Loucy (cell line): ENCODE measurements around the gene LRG1.

Experiments
- EZH2phosphoT487 ChIP-seq: fragments of 200-600 bp; IDR thresholded peaks from 2 replicates; pipeline ENCODE4 v1.6.1; 2018; ENCODE audit warnings: antibody characterized with exemption, mild to moderate bottlenecking, moderate library complexity, borderline replicate concordance
- TF ChIP-seq, protein P1 (sequence below): fragments of 200-600 bp; sonication (generic); conservative IDR thresholded peaks from 2 replicates; pipeline ENCODE4 v1.5.1; 2014; ENCODE audit warnings: mild to moderate bottlenecking, antibody characterized with exemption, low read length

DNA sequence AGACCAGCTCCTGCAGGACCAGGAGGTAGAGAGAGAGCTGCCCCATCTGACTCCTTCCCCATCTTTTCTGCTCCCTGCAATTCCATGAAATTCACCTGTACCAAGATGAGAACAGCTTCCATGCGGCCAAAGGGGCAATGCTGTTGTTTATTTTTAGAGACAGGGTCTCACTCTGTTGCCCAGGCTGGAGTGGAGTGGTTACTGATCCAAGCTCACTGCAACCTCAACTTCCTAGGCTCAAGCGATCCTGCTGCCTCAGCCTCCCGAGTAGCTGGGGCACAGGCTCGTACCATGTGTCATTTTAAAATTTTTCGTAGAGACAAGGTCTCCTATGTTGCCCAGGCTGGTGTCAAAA is 18.0 kb downstream of the LRG1 start:
- TF ChIP-seq, protein P1, sequence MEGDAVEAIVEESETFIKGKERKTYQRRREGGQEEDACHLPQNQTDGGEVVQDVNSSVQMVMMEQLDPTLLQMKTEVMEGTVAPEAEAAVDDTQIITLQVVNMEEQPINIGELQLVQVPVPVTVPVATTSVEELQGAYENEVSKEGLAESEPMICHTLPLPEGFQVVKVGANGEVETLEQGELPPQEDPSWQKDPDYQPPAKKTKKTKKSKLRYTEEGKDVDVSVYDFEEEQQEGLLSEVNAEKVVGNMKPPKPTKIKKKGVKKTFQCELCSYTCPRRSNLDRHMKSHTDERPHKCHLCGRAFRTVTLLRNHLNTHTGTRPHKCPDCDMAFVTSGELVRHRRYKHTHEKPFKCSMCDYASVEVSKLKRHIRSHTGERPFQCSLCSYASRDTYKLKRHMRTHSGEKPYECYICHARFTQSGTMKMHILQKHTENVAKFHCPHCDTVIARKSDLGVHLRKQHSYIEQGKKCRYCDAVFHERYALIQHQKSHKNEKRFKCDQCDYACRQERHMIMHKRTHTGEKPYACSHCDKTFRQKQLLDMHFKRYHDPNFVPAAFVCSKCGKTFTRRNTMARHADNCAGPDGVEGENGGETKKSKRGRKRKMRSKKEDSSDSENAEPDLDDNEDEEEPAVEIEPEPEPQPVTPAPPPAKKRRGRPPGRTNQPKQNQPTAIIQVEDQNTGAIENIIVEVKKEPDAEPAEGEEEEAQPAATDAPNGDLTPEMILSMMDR: no peak
- TF ChIP-seq EZH2phosphoT487: no peak
